PFSK-1 (cell line): ENCODE data around the gene CD200.

Experiments used
- POLR2AphosphoS5 ChIP-seq: IDR thresholded peaks from 2 replicates; pipeline ENCODE4 v1.6.1; 2012; ENCODE audit warnings: low read depth, mild to moderate bottlenecking, control low read depth, low read length, moderate library complexity
- SIN3A ChIP-seq: IDR thresholded peaks from 2 replicates; pipeline ENCODE4 v1.6.1; 2012; ENCODE audit warnings: mild to moderate bottlenecking, low read length, moderate library complexity, borderline replicate concordance; ENCODE audit not compliant: insufficient read depth
- TAF1 ChIP-seq: IDR thresholded peaks from 2 replicates; pipeline ENCODE4 v1.6.1; 2012; ENCODE audit warnings: low read length, control low read depth, borderline replicate concordance; ENCODE audit not compliant: insufficient read depth
- TF ChIP-seq, protein P1 (sequence below), 2 experiments: IDR thresholded peaks; 2 replicates each; pipeline versions ENCODE4 v1.6.1 to v1.8.0; 2011 to 2012; ENCODE audit warnings: low read depth in 2 of 2, low read length in 2 of 2, control low read depth in 1 of 2, inconsistent platforms in 1 of 2, mild to moderate bottlenecking in 1 of 2, moderate library complexity in 1 of 2; ENCODE audit not compliant: insufficient read depth in 1 of 2

DNA sequence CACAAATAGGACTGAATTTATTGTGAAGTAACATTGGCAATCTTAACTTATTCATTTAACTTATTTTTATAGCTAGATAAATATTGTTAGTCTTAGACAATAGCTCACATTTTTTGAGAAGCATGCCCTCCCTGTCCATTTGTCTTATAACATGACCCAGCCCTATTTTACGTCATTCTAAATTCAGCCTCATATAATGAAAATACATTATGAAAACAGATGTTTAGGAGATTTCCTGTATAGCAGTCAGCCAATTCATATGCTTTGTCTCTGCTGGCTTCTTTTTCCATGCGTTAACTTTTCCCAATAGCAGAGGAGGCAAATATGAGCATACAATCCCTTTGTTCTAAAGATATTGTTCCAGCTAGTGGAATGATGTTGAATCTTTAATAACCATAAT lies 29.3 kb downstream of the CD200 start:
- TF ChIP-seq POLR2AphosphoS5 (no peak), TAF1 (no peak), SIN3A (no peak)
- TF ChIP-seq, protein P1, sequence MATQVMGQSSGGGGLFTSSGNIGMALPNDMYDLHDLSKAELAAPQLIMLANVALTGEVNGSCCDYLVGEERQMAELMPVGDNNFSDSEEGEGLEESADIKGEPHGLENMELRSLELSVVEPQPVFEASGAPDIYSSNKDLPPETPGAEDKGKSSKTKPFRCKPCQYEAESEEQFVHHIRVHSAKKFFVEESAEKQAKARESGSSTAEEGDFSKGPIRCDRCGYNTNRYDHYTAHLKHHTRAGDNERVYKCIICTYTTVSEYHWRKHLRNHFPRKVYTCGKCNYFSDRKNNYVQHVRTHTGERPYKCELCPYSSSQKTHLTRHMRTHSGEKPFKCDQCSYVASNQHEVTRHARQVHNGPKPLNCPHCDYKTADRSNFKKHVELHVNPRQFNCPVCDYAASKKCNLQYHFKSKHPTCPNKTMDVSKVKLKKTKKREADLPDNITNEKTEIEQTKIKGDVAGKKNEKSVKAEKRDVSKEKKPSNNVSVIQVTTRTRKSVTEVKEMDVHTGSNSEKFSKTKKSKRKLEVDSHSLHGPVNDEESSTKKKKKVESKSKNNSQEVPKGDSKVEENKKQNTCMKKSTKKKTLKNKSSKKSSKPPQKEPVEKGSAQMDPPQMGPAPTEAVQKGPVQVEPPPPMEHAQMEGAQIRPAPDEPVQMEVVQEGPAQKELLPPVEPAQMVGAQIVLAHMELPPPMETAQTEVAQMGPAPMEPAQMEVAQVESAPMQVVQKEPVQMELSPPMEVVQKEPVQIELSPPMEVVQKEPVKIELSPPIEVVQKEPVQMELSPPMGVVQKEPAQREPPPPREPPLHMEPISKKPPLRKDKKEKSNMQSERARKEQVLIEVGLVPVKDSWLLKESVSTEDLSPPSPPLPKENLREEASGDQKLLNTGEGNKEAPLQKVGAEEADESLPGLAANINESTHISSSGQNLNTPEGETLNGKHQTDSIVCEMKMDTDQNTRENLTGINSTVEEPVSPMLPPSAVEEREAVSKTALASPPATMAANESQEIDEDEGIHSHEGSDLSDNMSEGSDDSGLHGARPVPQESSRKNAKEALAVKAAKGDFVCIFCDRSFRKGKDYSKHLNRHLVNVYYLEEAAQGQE (IDR thresholded peaks at IDR 0.05; ENCODE audit: insufficient read depth in 1 of 2, low read depth in 2 of 2, low read length in 2 of 2), result no peak
